Liver (tissue), 9 donors: ENCODE results near the gene TAS1R2. TPM values are rescaled to one million over a fixed set of nuclear protein-coding genes. Genes with fewer than 3 reads are reported as not detected.
A peak's percentile ranks its signal among the peaks of the same experiment; 100 is the strongest.

ENCODE experiments used
- DNase-seq: peaks from one replicate; pipeline ENCODE4 v3.0.0-alpha.2; 2017; ENCODE audit warnings: low spot score
- H3K27ac ChIP-seq, 2 donors: one replicate each; pipeline ENCODE4 v1.7.0; 2013; ENCODE audit warnings: inconsistent platforms in 2 of 2, low read length in 2 of 2, control low read depth in 1 of 2, low read depth in 1 of 2, mild to moderate bottlenecking in 1 of 2
- H3K27me3 ChIP-seq, 4 donors: one replicate each; pipeline versions ENCODE4 v1.6.1 to v1.7.0; 2013; ENCODE audit warnings: low read length in 3 of 4, inconsistent platforms in 1 of 4, mild to moderate bottlenecking in 1 of 4, moderate library complexity in 1 of 4; ENCODE audit not compliant: control insufficient read depth in 4 of 4, insufficient read depth in 4 of 4
- H3K36me3 ChIP-seq, 4 donors: one replicate each; pipeline versions ENCODE4 v1.6.1 to v1.7.0; 2013; ENCODE audit warnings: low read length in 3 of 4, mild to moderate bottlenecking in 3 of 4, low read depth in 1 of 4, moderate library complexity in 1 of 4; ENCODE audit not compliant: control insufficient read depth in 4 of 4, insufficient read depth in 3 of 4
- H3K4me1 ChIP-seq, 4 donors: one replicate each; pipeline versions ENCODE4 v1.6.1 to v1.7.0; 2013; ENCODE audit warnings: low read length in 3 of 4, mild to moderate bottlenecking in 3 of 4, moderate library complexity in 1 of 4; ENCODE audit not compliant: control insufficient read depth in 4 of 4, insufficient read depth in 4 of 4
- H3K4me3 ChIP-seq, 3 donors: one replicate each; pipeline versions ENCODE4 v1.6.1 to v1.7.0; 2013; ENCODE audit warnings: low read length in 3 of 3, control low read depth in 1 of 3, low read depth in 1 of 3, mild to moderate bottlenecking in 1 of 3
- H3K9ac ChIP-seq, 2 donors: one replicate each; pipeline ENCODE4 v1.7.0; 2013; ENCODE audit warnings: low read length in 2 of 2, mild to moderate bottlenecking in 2 of 2, moderate library complexity in 2 of 2, control low read depth in 1 of 2, low read depth in 1 of 2
- H3K9me3 ChIP-seq, 4 donors: one replicate each; pipeline versions ENCODE4 v1.6.1 to v1.7.0; 2013; ENCODE audit warnings: low read length in 3 of 4; ENCODE audit not compliant: control insufficient read depth in 4 of 4
- ATF3 ChIP-seq: IDR thresholded peaks from 2 replicates; pipeline ENCODE4 v1.6.1; 2016; ENCODE audit warnings: antibody characterized with exemption
- CTCF ChIP-seq: fragments of 150-350 bp; IDR thresholded peaks from 2 replicates; pipeline ENCODE4 v1.5.1; 2017; ENCODE audit warnings: improper control_type of control experiment, low read depth, low read length; ENCODE audit not compliant: missing input control
- EGR1 ChIP-seq, 2 donors: IDR thresholded peaks; 2 replicates each; pipeline ENCODE4 v1.6.1; 2016 to 2018; ENCODE audit warnings: antibody characterized with exemption in 2 of 2, low read depth in 2 of 2
- FOXA1 ChIP-seq: IDR thresholded peaks from 2 replicates; pipeline ENCODE4 v1.6.1; 2016; ENCODE audit warnings: antibody characterized with exemption
- FOXA2 ChIP-seq: IDR thresholded peaks from 2 replicates; pipeline ENCODE4 v1.6.1; 2016; ENCODE audit warnings: antibody characterized with exemption
- GABPA ChIP-seq, 2 donors: IDR thresholded peaks in 1 of 2; conservative IDR thresholded peaks in 1 of 2; 2 replicates each; pipeline ENCODE4 v1.6.1; 2016; ENCODE audit warnings: antibody characterized with exemption in 2 of 2, mild to moderate bottlenecking in 1 of 2, moderate library complexity in 1 of 2
- HNF4A ChIP-seq, 2 donors: conservative IDR thresholded peaks; 2 replicates each; pipeline ENCODE4 v1.6.1; 2016; ENCODE audit warnings: antibody characterized with exemption in 2 of 2, mild to moderate bottlenecking in 2 of 2
- HNF4G ChIP-seq: IDR thresholded peaks from 2 replicates; pipeline ENCODE4 v1.6.1; 2016; ENCODE audit warnings: antibody characterized with exemption
- JUND ChIP-seq, 2 donors: IDR thresholded peaks; 2 replicates each; pipeline ENCODE4 v1.6.1; 2016; ENCODE audit warnings: antibody characterized with exemption in 2 of 2
- MAX ChIP-seq: IDR thresholded peaks from 2 replicates; pipeline ENCODE4 v1.6.1; 2016; ENCODE audit warnings: antibody characterized with exemption
- NR2F2 ChIP-seq: IDR thresholded peaks from 2 replicates; pipeline ENCODE4 v1.6.1; 2016; ENCODE audit warnings: antibody characterized with exemption
- RAD21 ChIP-seq, 2 donors: IDR thresholded peaks; 2 replicates each; pipeline ENCODE4 v1.6.1; 2016; ENCODE audit warnings: antibody characterized with exemption in 2 of 2, mild to moderate bottlenecking in 2 of 2
- REST ChIP-seq: IDR thresholded peaks from 2 replicates; pipeline ENCODE4 v1.6.1; 2016; ENCODE audit warnings: antibody characterized with exemption, mild to moderate bottlenecking
- RXRA ChIP-seq, 2 donors: IDR thresholded peaks; 2 replicates each; pipeline ENCODE4 v1.6.1; 2017 to 2018; ENCODE audit warnings: antibody characterized with exemption in 2 of 2, mild to moderate bottlenecking in 1 of 2
- SP1 ChIP-seq: IDR thresholded peaks from 2 replicates; pipeline ENCODE4 v1.6.1; 2018; ENCODE audit warnings: antibody characterized with exemption, mild to moderate bottlenecking
- TAF1 ChIP-seq: conservative IDR thresholded peaks from 2 replicates; pipeline ENCODE4 v1.6.1; 2016; ENCODE audit warnings: antibody characterized with exemption, mild to moderate bottlenecking
- YY1 ChIP-seq: IDR thresholded peaks from 2 replicates; pipeline ENCODE4 v1.6.1; 2016; ENCODE audit warnings: antibody characterized with exemption, mild to moderate bottlenecking
- ZBTB33 ChIP-seq: IDR thresholded peaks from 2 replicates; pipeline ENCODE4 v1.6.1; 2016; ENCODE audit warnings: antibody characterized with exemption
- whole genome bisulfite sequencing: extraction: QIAGEN DNeasy Blood & Tissue Kit; methylation state at CpG from one replicate; pipeline ENCODE4 v1.1.7; 2013; 5-methylcytosine and 5-hydroxymethylcytosine counted together
- polyA plus RNA-seq, 2 donors: library from polyadenylated mRNA; stranded (reverse) in 1 of 2; unstranded in 1 of 2; fragments of 200-250 nt in 1 of 2; fragments of >200 nt in 1 of 2; fragmentation: Nextera tagmentation in 1 of 2; extraction: Ambion mirVana in 1 of 2; gene quantifications; one replicate each; pipeline versions ENCODE4 v1.2.1 to v1.2.3, GENCODE V29; 2013 to 2015
- total RNA-seq, 2 donors: library from RNA; depleted of rRNA; stranded (reverse); fragments of >200 nt; gene quantifications; one replicate each; pipeline ENCODE4 v1.2.3, GENCODE V29; 2014
- donor health status: healthy.
- donor health status: healthy.
- donor health status: healthy.
- donor health status: healthy.
- donor health status: healthy.

TAS1R2 gene
- total and polyA plus RNA-seq, 4 donors = not detected

GRCh38 chr1:18874600-18874999, 15.1 kb upstream of the TAS1R2 start:
- Histone ChIP-seq H3K4me3 (no peak overlapping the region), H3K27me3 (no peaks in the 10 kb centered on the region), H3K4me1 (peaks cover 0 to 17% (median 2%) of the 10 kb centered on the region in 4 donors), H3K27ac (no peak overlapping the region), H3K9me3 (no peaks in the 10 kb centered on the region), H3K36me3 (peaks cover 5 to 69% (median 30%) of the 10 kb centered on the region in 4 donors), H3K9ac (no peak overlapping the region)
- WGBS = 41% methylated on average over 8 of the region's 8 CpGs
- TF ChIP-seq HNF4A (conservative IDR thresholded peaks at IDR 0.05) = peak in 1 of 2 donors; percentile 3
- no peak for TF ChIP-seq ZBTB33
- no peak for DNase-seq

GRCh38 chr1:18874036-18874435, 14.6 kb upstream of the TAS1R2 start:
- Histone ChIP-seq H3K9ac (no peak overlapping the region), H3K9me3 (no peaks in the 10 kb centered on the region), H3K27me3 (no peaks in the 10 kb centered on the region), H3K36me3 (peaks cover 1 to 63% (median 29%) of the 10 kb centered on the region in 4 donors), H3K4me1 (peaks cover 0 to 17% (median 2%) of the 10 kb centered on the region in 4 donors), H3K27ac (no peak overlapping the region), H3K4me3 (no peak overlapping the region)
- TF ChIP-seq RAD21 (IDR thresholded peaks at IDR 0.05) = no peak
- no peak for TF ChIP-seq NR2F2
- TF ChIP-seq RXRA (IDR thresholded peaks at IDR 0.05) = no peak
- TF ChIP-seq FOXA1 = no peak
- TF ChIP-seq GABPA (IDR thresholded peaks at IDR 0.05 in 1 of 2, conservative IDR thresholded peaks at IDR 0.05 in 1 of 2) = no peak
- TF ChIP-seq EGR1 (IDR thresholded peaks at IDR 0.05; ENCODE audit: low read depth in 2 of 2) = no peak
- no peak for TF ChIP-seq REST
- TF ChIP-seq ATF3 = no peak
- TF ChIP-seq HNF4G = no peak
- TF ChIP-seq HNF4A (conservative IDR thresholded peaks at IDR 0.05) = no peak
- TF ChIP-seq CTCF = no peak
- no peak for TF ChIP-seq JUND (IDR thresholded peaks at IDR 0.05)
- no peak for TF ChIP-seq SP1
- TF ChIP-seq MAX = no peak
- no peak for TF ChIP-seq YY1
- TF ChIP-seq FOXA2 = no peak
- no peak for TF ChIP-seq ZBTB33
- no peak for TF ChIP-seq TAF1
- DNase-seq = no peak
- 74% methylated on average over 6 of the region's 6 CpGs for WGBS
